ENCODE data around the gene NOMO2.
"Not testable (repeated sequence)": the region's sequence is repeated elsewhere in the genome, so short reads cannot be mapped to it uniquely, and the experiment has no call there.

Gene NOMO2

GRCh38 chr16:18518536-18519283, 43.2 kb downstream of the NOMO2 start:
- not testable (repeated sequence) for DNase-seq (ENCODE audit: low read depth)

- not testable (repeated sequence) for DNase-seq (ENCODE audit: low read depth)
Measured at GRCh38 chr16:18498430-18498829, 63.5 kb downstream of the NOMO2 start.

GRCh38 chr16:18497032-18497431, 64.9 kb downstream of the NOMO2 start:
- not testable (repeated sequence) for DNase-seq (ENCODE audit: low read depth)

- not testable (repeated sequence) for DNase-seq (ENCODE audit: low read depth)
Measured at GRCh38 chr16:18492118-18492897, 69.6 kb downstream of the NOMO2 start.

- not testable (repeated sequence) for DNase-seq (ENCODE audit: low read depth)
Measured at GRCh38 chr16:18436025-18436424, 125.9 kb downstream of the NOMO2 start.

GRCh38 chr16:18415827-18416226, 146.1 kb downstream of the NOMO2 start:
- DNase-seq (ENCODE audit: low read depth) = not testable (repeated sequence)

- DNase-seq (ENCODE audit: low read depth) = not testable (repeated sequence)
Measured at GRCh38 chr16:18409532-18410293, 152.2 kb downstream of the NOMO2 start.

GRCh38 chr16:18401851-18402657, 159.8 kb downstream of the NOMO2 start:
- not testable (repeated sequence) for DNase-seq (ENCODE audit: low read depth)

GRCh38 chr16:18401159-18401558, 160.7 kb downstream of the NOMO2 start:
- peak; percentile 10 for DNase-seq (ENCODE audit: low read depth)

- DNase-seq (ENCODE audit: low read depth) = not testable (repeated sequence)
Measured at GRCh38 chr16:18394363-18394762, 167.5 kb downstream of the NOMO2 start.

- DNase-seq (ENCODE audit: low read depth) = not testable (repeated sequence)
Measured at GRCh38 chr16:18387767-18388166, 174.1 kb downstream of the NOMO2 start.

GRCh38 chr16:18386517-18386916, 175.4 kb downstream of the NOMO2 start:
- DNase-seq (ENCODE audit: low read depth) = not testable (repeated sequence)

- not testable (repeated sequence) for DNase-seq (ENCODE audit: low read depth)
Measured at GRCh38 chr16:18385285-18385684, 176.6 kb downstream of the NOMO2 start.

GRCh38 chr16:18384869-18385268, 177.0 kb downstream of the NOMO2 start:
- DNase-seq (ENCODE audit: low read depth) = not testable (repeated sequence)

GRCh38 chr16:18384098-18384636, 177.7 kb downstream of the NOMO2 start:
- not testable (repeated sequence) for DNase-seq (ENCODE audit: low read depth)

GRCh38 chr16:18382696-18383095, 179.2 kb downstream of the NOMO2 start:
- DNase-seq (ENCODE audit: low read depth) = not testable (repeated sequence)
